ENCODE measurements around the gene CLDN10. TPM values are rescaled to one million over a fixed set of nuclear protein-coding genes. Genes with fewer than 3 reads are reported as not detected.
A peak's percentile ranks its signal among the peaks of the same experiment; 100 is the strongest.

The CLDN10 gene
- total RNA-seq, 1 donor from 2014 or later: 1.8 TPM

- peaks cover 3% of the 10 kb centered on the region for H3K36me3 Mint-ChIP-seq (ENCODE audit: low read depth)
- no peak for DNase-seq (ENCODE audit: low read depth, low spot score)
- H3K4me1 Mint-ChIP-seq: peaks cover 10% of the 10 kb centered on the region
- peaks cover 69% of the 10 kb centered on the region for H3K27me3 Mint-ChIP-seq (ENCODE audit: low read depth)
- TF ChIP-seq CTCF (conservative IDR thresholded peaks at IDR 0.05): no peak
- H3K9me3 Mint-ChIP-seq: peaks cover 5% of the 10 kb centered on the region
- H3K4me3 Mint-ChIP-seq: peak overlapping the region; percentile 45
- H3K27ac Mint-ChIP-seq (ENCODE audit: unreplicated experiment): no peak overlapping the region
Observed at GRCh38 chr13:95552208-95552538, 347 bp upstream of the CLDN10 start.

- H3K9me3 Mint-ChIP-seq: peaks cover 5% of the 10 kb centered on the region
- H3K4me1 Mint-ChIP-seq: peaks cover 10% of the 10 kb centered on the region
- peak overlapping the region; percentile 73 for H3K4me3 Mint-ChIP-seq
- H3K27me3 Mint-ChIP-seq (ENCODE audit: low read depth): peaks cover 70% of the 10 kb centered on the region
- no peak overlapping the region for H3K27ac Mint-ChIP-seq (ENCODE audit: unreplicated experiment)
- TF ChIP-seq CTCF (conservative IDR thresholded peaks at IDR 0.05): no peak
- H3K36me3 Mint-ChIP-seq (ENCODE audit: low read depth): peaks cover 3% of the 10 kb centered on the region
- no peak for DNase-seq (ENCODE audit: low read depth, low spot score)
Observed at GRCh38 chr13:95553581-95554385, 1.3 kb downstream of the CLDN10 start.

GRCh38 chr13:95557013-95557412 is 4.5 kb downstream of the CLDN10 start:
- H3K27ac Mint-ChIP-seq (ENCODE audit: unreplicated experiment): no peak overlapping the region
- H3K4me1 Mint-ChIP-seq: peaks cover 6% of the 10 kb centered on the region
- no peak for DNase-seq (ENCODE audit: low read depth, low spot score)
- H3K4me3 Mint-ChIP-seq: no peak overlapping the region
- peaks cover 3% of the 10 kb centered on the region for H3K36me3 Mint-ChIP-seq (ENCODE audit: low read depth)
- peaks cover 47% of the 10 kb centered on the region for H3K27me3 Mint-ChIP-seq (ENCODE audit: low read depth)
- peaks cover 5% of the 10 kb centered on the region for H3K9me3 Mint-ChIP-seq
- TF ChIP-seq CTCF (conservative IDR thresholded peaks at IDR 0.05): no peak

GRCh38 chr13:95559100-95559499 is 6.6 kb downstream of the CLDN10 start:
- H3K9me3 Mint-ChIP-seq: peaks cover 5% of the 10 kb centered on the region
- H3K4me1 Mint-ChIP-seq: no peaks in the 10 kb centered on the region
- H3K27ac Mint-ChIP-seq (ENCODE audit: unreplicated experiment): no peak overlapping the region
- peaks cover 33% of the 10 kb centered on the region for H3K27me3 Mint-ChIP-seq (ENCODE audit: low read depth)
- DNase-seq (ENCODE audit: low read depth, low spot score): no peak
- no peak for TF ChIP-seq CTCF (conservative IDR thresholded peaks at IDR 0.05)
- H3K36me3 Mint-ChIP-seq (ENCODE audit: low read depth): peaks cover 3% of the 10 kb centered on the region
- no peak overlapping the region for H3K4me3 Mint-ChIP-seq

GRCh38 chr13:95560387-95560786 is 7.9 kb downstream of the CLDN10 start:
- H3K36me3 Mint-ChIP-seq (ENCODE audit: low read depth): peaks cover 3% of the 10 kb centered on the region
- H3K4me1 Mint-ChIP-seq: no peaks in the 10 kb centered on the region
- H3K4me3 Mint-ChIP-seq: no peak overlapping the region
- H3K27me3 Mint-ChIP-seq (ENCODE audit: low read depth): peaks cover 23% of the 10 kb centered on the region
- no peak for DNase-seq (ENCODE audit: low read depth, low spot score)
- H3K9me3 Mint-ChIP-seq: peaks cover 3% of the 10 kb centered on the region
- no peak overlapping the region for H3K27ac Mint-ChIP-seq (ENCODE audit: unreplicated experiment)
- TF ChIP-seq CTCF (conservative IDR thresholded peaks at IDR 0.05): no peak

All from neural crest cell (in vitro differentiated cells).